SK-N-SH (cell line): ENCODE data around the gene ERC2. TPM values are rescaled to one million over a fixed set of nuclear protein-coding genes. Genes with fewer than 3 reads are reported as not detected.
"Not testable (repeated sequence)": the region's sequence is repeated elsewhere in the genome, so short reads cannot be mapped to it uniquely, and the experiment has no call there.

Source experiments
- CTCF ChIA-PET: fragments of 300-600, 350-600 bp; formaldehyde crosslinking; extraction: SDS; loops from one replicate; lab custom pipeline; 2021; lab: Yijun Ruan, JAX
- POLR2A ChIA-PET: fragments of 350-600 bp; sonication (Branson Sonifier 250); formaldehyde crosslinking; extraction: SDS; loops from one replicate; lab custom pipeline; 2020; ENCODE audit warnings: antibody characterized with exemption, inconsistent platforms; lab: Yijun Ruan, JAX
- DNase-seq: peaks from one replicate; pipeline ENCODE4 v3.0.0; 2012
- H2AFZ ChIP-seq: fragments of 200-600 bp; sonication (generic); 2 replicates; pipeline ENCODE4 v1.8.1; 2016; ENCODE audit warnings: antibody characterized with exemption, mild to moderate bottlenecking, low read depth
- H3F3A ChIP-seq: fragments of 200-600 bp; sonication (generic); replicated peaks from 2 replicates; pipeline ENCODE3; 2016; ENCODE audit warnings: antibody characterized with exemption, mild to moderate bottlenecking; ENCODE audit not compliant: insufficient read depth
- H3K27ac ChIP-seq, 2 experiments: fragments of 200-500 bp in 1 of 2; fragments of 200-600 bp in 1 of 2; sonication (Bioruptor generic) in 1 of 2; sonication (generic), shearing (Covaris generic) in 1 of 2; 2 replicates each; pipeline versions ENCODE4 v1.5.1 to v1.6.1; 2014 to 2016; ENCODE audit warnings: low read depth in 2 of 2, inconsistent platforms in 1 of 2, low read length in 1 of 2, mild to moderate bottlenecking in 1 of 2, mixed read lengths in 1 of 2
- H3K27me3 ChIP-seq: fragments of 200-600 bp; sonication (generic), shearing (Covaris generic); 2 replicates; pipeline ENCODE4 v1.6.1; 2016; ENCODE audit warnings: mixed run types; ENCODE audit not compliant: insufficient read depth
- H3K36me3 ChIP-seq, 2 experiments: fragments of 200-500 bp in 1 of 2; fragments of 200-600 bp in 1 of 2; sonication (Bioruptor generic) in 1 of 2; sonication (generic) in 1 of 2; replicated peaks in 1 of 2; 2 replicates each; pipeline versions ENCODE3 to v1.5.1; 2014 to 2016; ENCODE audit warnings: low read length in 1 of 2, mild to moderate bottlenecking in 1 of 2; ENCODE audit not compliant: insufficient read depth in 2 of 2, control insufficient read depth in 1 of 2
- H3K4me1 ChIP-seq, 2 experiments: fragments of 200-500 bp in 1 of 2; fragments of 200-600 bp in 1 of 2; sonication (Bioruptor generic) in 1 of 2; sonication (generic), shearing (Covaris generic) in 1 of 2; 2 replicates each; pipeline versions ENCODE4 v1.5.1 to v1.6.1; 2014 to 2016; ENCODE audit warnings: low read depth in 1 of 2, low read length in 1 of 2, mixed run types in 1 of 2; ENCODE audit not compliant: insufficient read depth in 2 of 2, control insufficient read depth in 1 of 2
- H3K4me2 ChIP-seq: fragments of 200-600 bp; sonication (generic), shearing (Covaris generic); 2 replicates; pipeline ENCODE4 v1.6.1; 2017; ENCODE audit warnings: mixed run types
- H3K4me3 ChIP-seq, 2 experiments: fragments of 200-500 bp in 1 of 2; fragments of 200-600 bp in 1 of 2; sonication (Bioruptor generic) in 1 of 2; sonication (generic), shearing (Covaris generic) in 1 of 2; 2 replicates each; pipeline versions ENCODE4 v1.5.1 to v1.8.1; 2014 to 2016; ENCODE audit warnings: low read depth in 2 of 2, inconsistent platforms in 1 of 2, low read length in 1 of 2, mild to moderate bottlenecking in 1 of 2, mixed read lengths in 1 of 2, moderate library complexity in 1 of 2
- H3K79me2 ChIP-seq: fragments of 200-600 bp; sonication (generic); 2 replicates; pipeline ENCODE4 v1.8.1; 2017; ENCODE audit warnings: mild to moderate bottlenecking; ENCODE audit not compliant: insufficient read depth
- H3K9ac ChIP-seq: fragments of 200-600 bp; sonication (generic); 2 replicates; pipeline ENCODE4 v1.6.1; 2017; ENCODE audit warnings: mixed run types
- H3K9me2 ChIP-seq: fragments of 200-600 bp; sonication (generic); 2 replicates; pipeline ENCODE4 v1.6.1; 2017; ENCODE audit warnings: mixed run types
- H3K9me3 ChIP-seq: fragments of 200-600 bp; sonication (generic); 2 replicates; pipeline ENCODE4 v1.6.1; 2017; ENCODE audit warnings: mixed run types, mild to moderate bottlenecking, moderate library complexity
- H4K20me1 ChIP-seq: fragments of 200-600 bp; sonication (generic); 2 replicates; pipeline ENCODE4 v1.6.1; 2017; ENCODE audit warnings: mild to moderate bottlenecking, mixed run types; ENCODE audit not compliant: insufficient read depth
- CHD2 ChIP-seq: fragments of 150-350 bp; IDR thresholded peaks from 2 replicates; pipeline ENCODE4 v1.6.1; 2018; ENCODE audit warnings: low read length; ENCODE audit not compliant: partially characterized antibody
- CTCF ChIP-seq: fragments of 200-600 bp; sonication (generic); IDR thresholded peaks from 2 replicates; pipeline ENCODE4 v1.6.1; 2017; ENCODE audit warnings: antibody characterized with exemption, mild to moderate bottlenecking, moderate library complexity
- EZH2phosphoT487 ChIP-seq: fragments of 200-600 bp; sonication (generic); IDR thresholded peaks from 2 replicates; pipeline ENCODE4 v1.6.1; 2017; ENCODE audit warnings: low read depth, mixed run types, mild to moderate bottlenecking, antibody characterized with exemption, moderate library complexity, borderline replicate concordance
- FOSL2 ChIP-seq: IDR thresholded peaks from 2 replicates; pipeline ENCODE4 v1.4.0; 2012; ENCODE audit warnings: low read depth, mild to moderate bottlenecking, moderate library complexity, borderline replicate concordance
- GABPA ChIP-seq: IDR thresholded peaks from 2 replicates; pipeline ENCODE4 v1.4.0; 2012; ENCODE audit warnings: low read depth, mild to moderate bottlenecking
- IRF3 ChIP-seq: fragments of 150-350 bp; IDR thresholded peaks from 2 replicates; pipeline ENCODE4 v1.6.1; 2016; ENCODE audit warnings: mild to moderate bottlenecking, low read depth, low read length
- JUND ChIP-seq: IDR thresholded peaks from 2 replicates; pipeline ENCODE4 v1.4.0; 2012
- MAX ChIP-seq: IDR thresholded peaks from 2 replicates; pipeline ENCODE4 v1.4.0; 2012; ENCODE audit warnings: low read depth
- MXI1 ChIP-seq: IDR thresholded peaks from 2 replicates; pipeline ENCODE4 v1.6.1; 2012; ENCODE audit warnings: mild to moderate bottlenecking, low read depth, low read length, improper control_type of control experiment
- POLR2AphosphoS5 ChIP-seq: IDR thresholded peaks from 2 replicates; pipeline ENCODE4 v1.6.1; 2012; ENCODE audit warnings: low read depth, low read length
- RCOR1 ChIP-seq: fragments of 150-350 bp; IDR thresholded peaks from 2 replicates; pipeline ENCODE4 v1.6.1; 2017; ENCODE audit warnings: antibody characterized with exemption, low read length
- RFX5 ChIP-seq: IDR thresholded peaks from 2 replicates; pipeline ENCODE4 v1.6.1; 2012; ENCODE audit warnings: mild to moderate bottlenecking, improper control_type of control experiment, low read length
- SIN3A ChIP-seq: IDR thresholded peaks from 2 replicates; pipeline ENCODE4 v1.6.1; 2012; ENCODE audit warnings: low read depth, mild to moderate bottlenecking, low read length, moderate library complexity, borderline replicate concordance
- SMC3 ChIP-seq: IDR thresholded peaks from 2 replicates; pipeline ENCODE4 v1.6.1; 2012; ENCODE audit warnings: low read depth, low read length, improper control_type of control experiment
- TCF12 ChIP-seq: IDR thresholded peaks from 2 replicates; pipeline ENCODE4 v1.4.0; 2012
- TEAD4 ChIP-seq: IDR thresholded peaks from 2 replicates; pipeline ENCODE4 v1.4.0; 2012; ENCODE audit warnings: mild to moderate bottlenecking, borderline replicate concordance; ENCODE audit not compliant: insufficient read depth
- USF1 ChIP-seq: IDR thresholded peaks from 2 replicates; pipeline ENCODE4 v1.4.0; 2012; ENCODE audit warnings: low read depth, borderline replicate concordance
- WGBS: methylation state at CpG from one replicate; pipeline ENCODE4 v1.1.6; 2017; ENCODE audit warnings: low lambda C conversion rate; 5-methylcytosine and 5-hydroxymethylcytosine counted together
- polyA plus RNA-seq, 3 experiments: library from polyadenylated mRNA; depleted of rRNA; stranded (reverse); fragments of >200 nt; gene quantifications; 2 replicates each; pipeline ENCODE4 v1.2.3, GENCODE V29; 2012

Gene ERC2
- polyA plus RNA-seq, 1 of the 3 experiments (the other 2 are of a cell fraction), result 1.6 TPM

- Histone ChIP-seq H3K9me3 (no peaks in the 10 kb centered on the region), H3K4me2 (no peak overlapping the region), H3K79me2 (no peaks in the 10 kb centered on the region), H4K20me1 (no peaks in the 10 kb centered on the region), H3K27ac (no peak overlapping the region), H3K36me3 (no peaks in the 10 kb centered on the region), H3K9me2 (no peaks in the 10 kb centered on the region), H3F3A (no peaks in the 10 kb centered on the region), H3K4me3 (no peak overlapping the region), H3K27me3 (no peaks in the 10 kb centered on the region), H2AFZ (no peak overlapping the region), H3K9ac (no peak overlapping the region)
- ChIA-PET POLR2A (no interaction called here), CTCF (interaction anchor here (6.6 kb wide), 1 partner anchor 7 kb away, joined by 38 read pairs; no protein-coding TSS in a partner anchor)
- no peak for DNase-seq
- TF ChIP-seq USF1, result no peak
- TF ChIP-seq, all 33 proteins: peak for 0
- 31% methylated on average over 3 of the region's 3 CpGs for WGBS
- no peaks in the 10 kb centered on the region for H3K4me1 ChIP-seq
Observed at GRCh38 chr3:56502738-56503137, 34.5 kb upstream of the ERC2 start.

- H3K9ac ChIP-seq, H3K9me3 ChIP-seq, H3K27me3 ChIP-seq, DNase-seq, H4K20me1 ChIP-seq, H3F3A ChIP-seq, H3K4me3 ChIP-seq, H3K4me2 ChIP-seq, H3K9me2 ChIP-seq, H3K27ac ChIP-seq, H2AFZ ChIP-seq, H3K36me3 ChIP-seq, H3K79me2 ChIP-seq, POLR2A ChIA-PET, H3K4me1 ChIP-seq: not testable (repeated sequence)
- CTCF ChIA-PET, result interaction anchor here (0.9 to 4.9 kb wide), 5 partner anchors 9 to 155 kb away, joined by 3 to 58 read pairs (median 4); no protein-coding TSS in a partner anchor
- 35% methylated on average over 5 of the region's 5 CpGs for WGBS
Observed at GRCh38 chr3:56496376-56496775, 28.1 kb upstream of the ERC2 start.

GRCh38 chr3:56494679-56495322 lies 26.5 kb upstream of the ERC2 start:
- H3K27ac ChIP-seq, result no peak overlapping the region
- TF ChIP-seq MXI1 (peak; percentile 66; the same call in 1 of the 2 replicates), EZH2phosphoT487 (no peak), CTCF (peak; percentile 97), RFX5 (no peak), SMC3 (peak; percentile 73), POLR2AphosphoS5 (no peak), JUND (no peak), CHD2 (peak; percentile 31), IRF3 (no peak), FOSL2 (no peak), SIN3A (peak; percentile 73), MAX (no peak), TCF12 (0 out of 2 replicates have a peak, but pooled peaks have one; percentile 13), GABPA (no peak), RCOR1 (peak; percentile 65), TEAD4 (no peak)

More at GRCh38 chr3:56494679-56495322, 26.5 kb upstream of the ERC2 start:
- Histone ChIP-seq H3K9ac (no peak overlapping the region), H3K27me3 (no peaks in the 10 kb centered on the region), H4K20me1 (no peaks in the 10 kb centered on the region), H3K4me3 (no peak overlapping the region; a peak in 1 of 4 replicates), H3K79me2 (no peaks in the 10 kb centered on the region), H3K9me2 (no peaks in the 10 kb centered on the region), H3K36me3 (no peaks in the 10 kb centered on the region), H2AFZ (no peak overlapping the region), H3F3A (no peaks in the 10 kb centered on the region), H3K4me1 (no peaks in the 10 kb centered on the region), H3K9me3 (no peaks in the 10 kb centered on the region), H3K4me2 (no peak overlapping the region)
- ChIA-PET POLR2A (no interaction called here), CTCF (interaction anchor here (0.7 to 4.9 kb wide), 47 partner anchors 9 to 1645 kb away, joined by 3 to 58 read pairs (median 5); partner anchors contain the start of gene ERC2)
- peak; percentile 66 for DNase-seq
- WGBS, result 10% methylated on average over 5 of the region's 5 CpGs
